PC-9 (cell line): ENCODE measurements around the gene C18orf54.

Experiments
- EZH2 ChIP-seq: fragments of 200-600 bp; sonication (generic); IDR thresholded peaks from 2 replicates; pipeline ENCODE4 v1.8.0; 2017; ENCODE audit warnings: antibody characterized with exemption, low read depth
- TF ChIP-seq, protein P1 (sequence below): fragments of 200-600 bp; sonication (generic); conservative IDR thresholded peaks from 2 replicates; pipeline ENCODE4 v1.6.1; 2017; ENCODE audit warnings: mixed run types, antibody characterized with exemption, mild to moderate bottlenecking, moderate library complexity

- TF ChIP-seq, protein P1, sequence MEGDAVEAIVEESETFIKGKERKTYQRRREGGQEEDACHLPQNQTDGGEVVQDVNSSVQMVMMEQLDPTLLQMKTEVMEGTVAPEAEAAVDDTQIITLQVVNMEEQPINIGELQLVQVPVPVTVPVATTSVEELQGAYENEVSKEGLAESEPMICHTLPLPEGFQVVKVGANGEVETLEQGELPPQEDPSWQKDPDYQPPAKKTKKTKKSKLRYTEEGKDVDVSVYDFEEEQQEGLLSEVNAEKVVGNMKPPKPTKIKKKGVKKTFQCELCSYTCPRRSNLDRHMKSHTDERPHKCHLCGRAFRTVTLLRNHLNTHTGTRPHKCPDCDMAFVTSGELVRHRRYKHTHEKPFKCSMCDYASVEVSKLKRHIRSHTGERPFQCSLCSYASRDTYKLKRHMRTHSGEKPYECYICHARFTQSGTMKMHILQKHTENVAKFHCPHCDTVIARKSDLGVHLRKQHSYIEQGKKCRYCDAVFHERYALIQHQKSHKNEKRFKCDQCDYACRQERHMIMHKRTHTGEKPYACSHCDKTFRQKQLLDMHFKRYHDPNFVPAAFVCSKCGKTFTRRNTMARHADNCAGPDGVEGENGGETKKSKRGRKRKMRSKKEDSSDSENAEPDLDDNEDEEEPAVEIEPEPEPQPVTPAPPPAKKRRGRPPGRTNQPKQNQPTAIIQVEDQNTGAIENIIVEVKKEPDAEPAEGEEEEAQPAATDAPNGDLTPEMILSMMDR = no peak
- no peak for TF ChIP-seq EZH2
Measured at GRCh38 chr18:54351186-54351585, 6.5 kb upstream of the C18orf54 start.
